ENCODE results near the gene HJV. TPM values are rescaled to one million over a fixed set of nuclear protein-coding genes. Genes with fewer than 3 reads are reported as not detected.
A peak's percentile ranks its signal among the peaks of the same experiment; 100 is the strongest.

HJV gene
- total and polyA plus RNA-seq, 2 of the 13 experiments (the other 11 are each of a cell fraction or from before 2014, with no cell fraction given) = 0.18 TPM; not detected in 1

DNA sequence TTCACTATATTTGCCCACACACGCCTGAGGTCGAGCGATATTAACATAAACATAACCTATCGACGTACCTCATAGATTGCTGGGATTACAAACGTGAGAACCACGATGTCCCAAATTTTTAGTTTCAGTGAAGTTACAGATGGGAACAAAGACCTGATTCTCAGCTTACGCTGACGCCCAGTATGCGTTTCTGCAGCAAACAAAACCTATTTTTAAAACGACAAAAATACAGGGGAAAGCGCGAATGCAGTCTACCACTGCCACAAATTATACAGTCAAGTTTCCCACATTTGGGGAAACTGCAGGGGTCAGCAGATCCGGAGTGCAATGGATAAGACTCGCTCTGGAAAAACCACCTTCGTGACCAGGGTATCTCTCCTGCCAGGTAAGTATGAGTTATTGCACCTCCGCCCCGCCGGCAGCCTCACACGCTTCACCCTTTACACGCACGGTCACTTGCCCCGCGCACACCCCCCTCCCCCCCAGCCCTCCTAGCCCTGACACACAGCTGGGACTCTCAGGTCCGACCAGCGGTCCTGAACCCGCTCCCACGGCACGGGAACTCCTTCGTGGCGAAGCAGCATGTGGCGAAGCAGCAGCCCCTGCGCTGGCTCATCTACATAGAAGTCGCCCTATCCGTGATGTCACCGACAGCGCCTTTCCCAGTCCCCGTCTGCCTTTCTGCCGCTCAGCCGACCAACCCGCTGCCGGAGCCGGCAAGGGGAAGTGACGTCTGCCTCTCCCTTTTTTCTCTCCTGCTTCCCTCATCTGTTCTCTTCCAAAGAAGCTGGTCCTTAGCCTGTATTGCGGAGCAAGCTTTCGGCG is 30.5 kb upstream of the HJV start (continued):
- TF ChIP-seq, protein P1, sequence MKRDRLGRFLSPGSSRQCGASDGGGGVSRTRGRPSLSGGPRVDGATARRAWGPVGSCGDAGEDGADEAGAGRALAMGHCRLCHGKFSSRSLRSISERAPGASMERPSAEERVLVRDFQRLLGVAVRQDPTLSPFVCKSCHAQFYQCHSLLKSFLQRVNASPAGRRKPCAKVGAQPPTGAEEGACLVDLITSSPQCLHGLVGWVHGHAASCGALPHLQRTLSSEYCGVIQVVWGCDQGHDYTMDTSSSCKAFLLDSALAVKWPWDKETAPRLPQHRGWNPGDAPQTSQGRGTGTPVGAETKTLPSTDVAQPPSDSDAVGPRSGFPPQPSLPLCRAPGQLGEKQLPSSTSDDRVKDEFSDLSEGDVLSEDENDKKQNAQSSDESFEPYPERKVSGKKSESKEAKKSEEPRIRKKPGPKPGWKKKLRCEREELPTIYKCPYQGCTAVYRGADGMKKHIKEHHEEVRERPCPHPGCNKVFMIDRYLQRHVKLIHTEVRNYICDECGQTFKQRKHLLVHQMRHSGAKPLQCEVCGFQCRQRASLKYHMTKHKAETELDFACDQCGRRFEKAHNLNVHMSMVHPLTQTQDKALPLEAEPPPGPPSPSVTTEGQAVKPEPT (CRISPR knock-in tag; IDR thresholded peaks at IDR 0.05; ENCODE audit: low read depth) = peak; percentile 19; the same call in 1 of the 2 replicates
- TF ChIP-seq RAD21 (CRISPR knock-in tag; IDR thresholded peaks at IDR 0.05) (peak; percentile 78; the same call in 1 of the 2 replicates), NFYB (CRISPR knock-in tag; IDR thresholded peaks at IDR 0.05) (peak; percentile 72), ZC3H4 (CRISPR knock-in tag; IDR thresholded peaks at IDR 0.05; ENCODE audit: borderline replicate concordance) (peak; percentile 100), TAF1 (CRISPR knock-in tag; IDR thresholded peaks at IDR 0.05) (peak; percentile 58; the same call in 1 of the 2 replicates), MTF1 (CRISPR knock-in tag; IDR thresholded peaks at IDR 0.05) (peak; percentile 83; the same call in 1 of the 2 replicates), ZNF589 (CRISPR knock-in tag; conservative IDR thresholded peaks at IDR 0.05) (peak; percentile 92), MAF1 (CRISPR knock-in tag; IDR thresholded peaks at IDR 0.05; ENCODE audit: borderline replicate concordance) (peak; percentile 87; the same call in 1 of the 2 replicates), ZNF720 (CRISPR knock-in tag; IDR thresholded peaks at IDR 0.05) (0 out of 2 replicates have a peak, but pooled peaks have one; percentile 56), KDM3A (CRISPR knock-in tag; IDR thresholded peaks at IDR 0.05; ENCODE audit: low read depth) (peak; percentile 88; the same call in 1 of the 2 replicates), TOE1 (CRISPR knock-in tag; IDR thresholded peaks at IDR 0.05) (peak; percentile 87; the same call in 1 of the 2 replicates), ZNF724P (CRISPR knock-in tag; IDR thresholded peaks at IDR 0.05; ENCODE audit: borderline replicate concordance) (peak; percentile 79; the same call in 1 of the 2 replicates), NR2F2 (IDR thresholded peaks at IDR 0.05; ENCODE audit: borderline replicate concordance, low read depth) (peak; percentile 82), ZNF790 (CRISPR knock-in tag; IDR thresholded peaks at IDR 0.05; ENCODE audit: borderline replicate concordance) (peak; percentile 81; the same call in 1 of the 2 replicates), ZNF329 (CRISPR knock-in tag; IDR thresholded peaks at IDR 0.05; ENCODE audit: low read depth) (peak; percentile 85), ZNF567 (CRISPR knock-in tag; IDR thresholded peaks at IDR 0.05; ENCODE audit: borderline replicate concordance) (peak; percentile 85; the same call in 1 of the 2 replicates), ZEB1 (IDR thresholded peaks at IDR 0.05; ENCODE audit: insufficient replicate concordance, low read depth) (peak; percentile 89)
- TF ChIP-seq, protein P2, sequence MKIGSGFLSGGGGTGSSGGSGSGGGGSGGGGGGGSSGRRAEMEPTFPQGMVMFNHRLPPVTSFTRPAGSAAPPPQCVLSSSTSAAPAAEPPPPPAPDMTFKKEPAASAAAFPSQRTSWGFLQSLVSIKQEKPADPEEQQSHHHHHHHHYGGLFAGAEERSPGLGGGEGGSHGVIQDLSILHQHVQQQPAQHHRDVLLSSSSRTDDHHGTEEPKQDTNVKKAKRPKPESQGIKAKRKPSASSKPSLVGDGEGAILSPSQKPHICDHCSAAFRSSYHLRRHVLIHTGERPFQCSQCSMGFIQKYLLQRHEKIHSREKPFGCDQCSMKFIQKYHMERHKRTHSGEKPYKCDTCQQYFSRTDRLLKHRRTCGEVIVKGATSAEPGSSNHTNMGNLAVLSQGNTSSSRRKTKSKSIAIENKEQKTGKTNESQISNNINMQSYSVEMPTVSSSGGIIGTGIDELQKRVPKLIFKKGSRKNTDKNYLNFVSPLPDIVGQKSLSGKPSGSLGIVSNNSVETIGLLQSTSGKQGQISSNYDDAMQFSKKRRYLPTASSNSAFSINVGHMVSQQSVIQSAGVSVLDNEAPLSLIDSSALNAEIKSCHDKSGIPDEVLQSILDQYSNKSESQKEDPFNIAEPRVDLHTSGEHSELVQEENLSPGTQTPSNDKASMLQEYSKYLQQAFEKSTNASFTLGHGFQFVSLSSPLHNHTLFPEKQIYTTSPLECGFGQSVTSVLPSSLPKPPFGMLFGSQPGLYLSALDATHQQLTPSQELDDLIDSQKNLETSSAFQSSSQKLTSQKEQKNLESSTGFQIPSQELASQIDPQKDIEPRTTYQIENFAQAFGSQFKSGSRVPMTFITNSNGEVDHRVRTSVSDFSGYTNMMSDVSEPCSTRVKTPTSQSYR (CRISPR knock-in tag; IDR thresholded peaks at IDR 0.05; ENCODE audit: borderline replicate concordance) = peak; percentile 60; the same call in 1 of the 2 replicates
- TF ChIP-seq, protein P3, sequence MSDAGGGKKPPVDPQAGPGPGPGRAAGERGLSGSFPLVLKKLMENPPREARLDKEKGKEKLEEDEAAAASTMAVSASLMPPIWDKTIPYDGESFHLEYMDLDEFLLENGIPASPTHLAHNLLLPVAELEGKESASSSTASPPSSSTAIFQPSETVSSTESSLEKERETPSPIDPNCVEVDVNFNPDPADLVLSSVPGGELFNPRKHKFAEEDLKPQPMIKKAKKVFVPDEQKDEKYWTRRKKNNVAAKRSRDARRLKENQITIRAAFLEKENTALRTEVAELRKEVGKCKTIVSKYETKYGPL (CRISPR knock-in tag; IDR thresholded peaks at IDR 0.05) = peak; percentile 70
- TF ChIP-seq, protein P4, sequence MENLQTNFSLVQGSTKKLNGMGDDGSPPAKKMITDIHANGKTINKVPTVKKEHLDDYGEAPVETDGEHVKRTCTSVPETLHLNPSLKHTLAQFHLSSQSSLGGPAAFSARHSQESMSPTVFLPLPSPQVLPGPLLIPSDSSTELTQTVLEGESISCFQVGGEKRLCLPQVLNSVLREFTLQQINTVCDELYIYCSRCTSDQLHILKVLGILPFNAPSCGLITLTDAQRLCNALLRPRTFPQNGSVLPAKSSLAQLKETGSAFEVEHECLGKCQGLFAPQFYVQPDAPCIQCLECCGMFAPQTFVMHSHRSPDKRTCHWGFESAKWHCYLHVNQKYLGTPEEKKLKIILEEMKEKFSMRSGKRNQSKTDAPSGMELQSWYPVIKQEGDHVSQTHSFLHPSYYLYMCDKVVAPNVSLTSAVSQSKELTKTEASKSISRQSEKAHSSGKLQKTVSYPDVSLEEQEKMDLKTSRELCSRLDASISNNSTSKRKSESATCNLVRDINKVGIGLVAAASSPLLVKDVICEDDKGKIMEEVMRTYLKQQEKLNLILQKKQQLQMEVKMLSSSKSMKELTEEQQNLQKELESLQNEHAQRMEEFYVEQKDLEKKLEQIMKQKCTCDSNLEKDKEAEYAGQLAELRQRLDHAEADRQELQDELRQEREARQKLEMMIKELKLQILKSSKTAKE (CRISPR knock-in tag; IDR thresholded peaks at IDR 0.05; ENCODE audit: borderline replicate concordance) = peak; percentile 72; the same call in 1 of the 2 replicates
- TF ChIP-seq, protein P5, sequence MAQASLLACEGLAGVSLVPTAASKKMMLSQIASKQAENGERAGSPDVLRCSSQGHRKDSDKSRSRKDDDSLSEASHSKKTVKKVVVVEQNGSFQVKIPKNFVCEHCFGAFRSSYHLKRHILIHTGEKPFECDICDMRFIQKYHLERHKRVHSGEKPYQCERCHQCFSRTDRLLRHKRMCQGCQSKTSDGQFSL (CRISPR knock-in tag; IDR thresholded peaks at IDR 0.05) = peak; percentile 83
